NCI-H1092 treated with DMSO at 0.1 percent for 48 hours (cell line): ENCODE data around the gene ELF1.
"Not testable (repeated sequence)": the region's sequence is repeated elsewhere in the genome, so short reads cannot be mapped to it uniquely, and the experiment has no call there.

Experiments used
- DNase-seq: peaks from one replicate; lab custom pipeline; 2025; lab: John Stamatoyannopoulos, UW

ELF1 gene

DNA sequence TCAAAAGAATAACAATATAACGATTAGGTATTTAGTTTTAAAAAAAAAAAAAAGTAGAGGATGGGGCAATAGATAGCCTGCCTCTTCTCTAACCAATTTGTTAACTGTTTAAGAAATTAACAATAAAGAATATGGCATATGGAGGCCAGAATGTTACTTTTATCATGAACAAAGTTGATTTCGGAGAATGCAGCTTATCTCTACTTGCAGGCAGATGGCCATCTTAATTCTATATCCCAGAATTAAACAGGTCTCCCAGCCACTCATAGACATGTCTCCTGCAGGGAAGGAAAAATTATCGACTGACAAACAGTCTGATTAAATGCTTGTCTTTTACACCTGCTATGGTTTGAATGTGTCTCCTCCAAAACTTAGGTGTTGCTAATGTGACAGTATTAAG, 133.1 kb downstream of the ELF1 start:
- DNase-seq: no peak

- not testable (repeated sequence) for DNase-seq
These were observed 134.9 kb downstream of the ELF1 start for GRCh38 chr13:40884175-40884574.
